GM21390 (cell line): Measurements from ENCODE around the gene COPZ2.
"Not testable (repeated sequence)": the region's sequence is repeated elsewhere in the genome, so short reads cannot be mapped to it uniquely, and the experiment has no call there.

Experiments
- ATAC-seq: cut with Tn5 transposase; IDR thresholded peaks from one replicate; pipeline ENCODE4 v1.9.1; 2021; ENCODE audit not compliant: unreplicated experiment

COPZ2 gene

DNA sequence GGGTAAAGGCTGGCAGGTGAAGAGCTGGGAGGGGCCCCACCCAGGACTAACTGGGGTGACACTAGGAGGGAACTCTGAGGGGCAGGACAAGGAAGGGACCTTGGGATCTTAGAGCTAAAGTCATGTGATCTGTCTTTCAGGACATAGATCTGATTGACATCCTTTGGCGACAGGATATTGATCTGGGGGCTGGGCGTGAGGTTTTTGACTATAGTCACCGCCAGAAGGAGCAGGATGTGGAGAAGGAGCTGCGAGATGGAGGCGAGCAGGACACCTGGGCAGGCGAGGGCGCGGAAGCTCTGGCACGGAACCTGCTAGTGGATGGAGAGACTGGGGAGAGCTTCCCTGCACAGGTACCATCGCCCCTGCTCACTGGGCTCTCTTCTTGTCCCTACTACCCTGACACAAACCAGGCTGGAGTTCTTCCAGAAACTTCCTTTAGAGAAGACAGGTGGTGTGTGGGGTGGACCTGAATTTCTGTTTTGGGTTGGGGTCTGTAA lies 18.7 kb upstream of the COPZ2 start:
- no peak for ATAC-seq

DNA sequence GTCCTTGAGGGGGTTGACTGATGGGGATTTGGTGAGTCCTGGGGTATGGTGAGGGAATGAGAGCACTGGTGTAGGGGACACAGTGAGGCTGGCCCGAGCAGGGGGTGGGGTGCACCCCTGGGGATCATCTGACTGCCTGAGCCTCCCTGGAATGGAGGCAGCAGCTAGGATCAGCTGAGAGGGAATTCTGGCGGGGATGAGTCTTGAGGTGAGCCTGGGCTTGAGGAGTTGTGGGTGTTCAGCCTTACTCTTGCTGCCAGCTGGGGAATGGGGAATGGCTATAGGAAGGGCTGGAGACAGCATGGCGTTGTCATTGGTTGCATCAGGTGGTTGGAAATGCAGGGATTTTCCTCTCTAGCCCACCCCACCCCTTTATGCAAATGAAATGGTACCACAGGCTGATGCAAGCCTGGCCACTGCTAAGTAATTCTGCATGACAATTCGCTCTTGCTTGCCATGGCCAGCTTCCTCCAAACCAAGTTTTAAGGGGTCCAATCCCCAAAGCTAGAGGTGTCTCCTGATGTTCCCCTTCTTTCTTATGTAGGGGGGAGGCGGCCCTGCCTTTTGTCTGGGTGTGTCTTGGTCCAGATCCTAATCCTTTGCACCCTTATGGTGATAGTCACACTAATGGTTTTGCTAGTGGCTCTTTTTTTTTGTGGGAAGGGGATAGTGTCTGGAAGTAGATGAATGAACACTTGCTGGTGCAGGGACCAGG lies 18.1 kb upstream of the COPZ2 start:
- peak; percentile 57 for ATAC-seq

DNA sequence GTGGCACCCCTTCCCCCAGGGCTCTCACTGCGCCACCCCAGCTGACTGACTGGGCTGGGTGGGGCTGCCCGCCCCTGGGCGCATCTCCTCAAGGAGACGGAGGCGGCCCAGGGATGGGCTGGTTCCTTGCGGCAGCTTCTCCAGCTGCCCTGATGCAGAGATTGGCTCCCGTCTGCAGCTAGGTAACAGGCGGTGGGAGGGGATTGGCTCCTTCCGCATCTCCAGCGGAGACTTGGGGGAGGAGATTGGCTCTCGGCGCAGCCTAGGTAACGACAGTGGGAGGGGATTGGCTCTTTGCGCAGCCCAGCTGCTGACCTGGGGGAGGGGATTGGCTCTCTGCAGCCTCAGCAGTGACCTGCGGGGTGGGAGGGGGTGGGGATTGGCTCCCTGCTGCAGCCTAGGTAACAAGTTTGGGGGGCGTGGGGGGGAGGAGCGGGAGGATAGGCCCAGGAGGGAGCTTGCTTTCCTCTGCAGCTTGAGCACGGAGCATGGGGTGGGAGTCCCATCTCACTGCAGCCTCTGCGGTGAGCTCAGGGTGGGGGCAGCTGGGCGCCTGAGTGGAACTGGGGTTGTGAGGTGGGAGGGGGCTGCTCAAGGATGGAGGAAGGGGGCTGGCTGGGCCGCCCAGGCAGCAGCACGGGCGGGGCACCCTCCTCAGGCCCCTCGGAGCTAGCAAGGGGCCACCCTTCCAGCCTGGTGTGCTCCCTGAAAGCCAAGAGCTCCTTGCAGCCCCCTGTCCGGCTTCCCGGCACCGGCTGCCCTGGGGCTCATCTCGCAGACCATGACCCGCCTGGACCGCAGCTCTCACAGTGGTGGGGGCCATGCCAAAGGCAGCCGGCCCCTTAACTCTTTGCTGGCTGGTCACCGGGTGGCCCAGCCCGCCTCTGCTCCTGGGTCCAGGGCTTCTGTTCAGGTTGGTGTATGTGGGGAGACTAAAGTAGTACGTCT lies 16.9 kb upstream of the COPZ2 start:
- ATAC-seq, result no peak

DNA sequence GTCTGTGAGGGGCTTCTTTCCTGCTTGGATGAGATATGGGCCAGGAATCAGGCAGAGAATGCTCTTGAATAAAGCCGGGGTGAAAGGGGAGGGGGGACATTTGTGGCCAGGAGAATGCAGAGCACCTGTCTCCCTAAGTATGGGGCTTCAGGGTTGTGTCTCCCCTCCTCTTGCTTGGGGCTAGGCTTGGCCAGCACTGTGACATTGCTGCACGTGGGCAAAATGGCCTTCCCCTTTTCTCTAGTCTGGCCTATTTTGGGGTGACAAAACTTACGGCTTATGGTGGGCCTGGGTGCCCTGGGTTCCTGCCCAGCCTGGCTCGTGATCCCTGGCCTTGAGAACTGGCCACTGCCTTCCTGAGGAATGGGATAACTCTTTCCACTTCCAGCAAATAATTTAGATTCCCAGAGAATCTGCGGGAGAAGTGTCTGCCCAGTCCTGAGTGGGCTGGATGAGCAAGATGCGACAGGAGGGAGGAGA lies 16.2 kb upstream of the COPZ2 start:
- ATAC-seq, result no peak

DNA sequence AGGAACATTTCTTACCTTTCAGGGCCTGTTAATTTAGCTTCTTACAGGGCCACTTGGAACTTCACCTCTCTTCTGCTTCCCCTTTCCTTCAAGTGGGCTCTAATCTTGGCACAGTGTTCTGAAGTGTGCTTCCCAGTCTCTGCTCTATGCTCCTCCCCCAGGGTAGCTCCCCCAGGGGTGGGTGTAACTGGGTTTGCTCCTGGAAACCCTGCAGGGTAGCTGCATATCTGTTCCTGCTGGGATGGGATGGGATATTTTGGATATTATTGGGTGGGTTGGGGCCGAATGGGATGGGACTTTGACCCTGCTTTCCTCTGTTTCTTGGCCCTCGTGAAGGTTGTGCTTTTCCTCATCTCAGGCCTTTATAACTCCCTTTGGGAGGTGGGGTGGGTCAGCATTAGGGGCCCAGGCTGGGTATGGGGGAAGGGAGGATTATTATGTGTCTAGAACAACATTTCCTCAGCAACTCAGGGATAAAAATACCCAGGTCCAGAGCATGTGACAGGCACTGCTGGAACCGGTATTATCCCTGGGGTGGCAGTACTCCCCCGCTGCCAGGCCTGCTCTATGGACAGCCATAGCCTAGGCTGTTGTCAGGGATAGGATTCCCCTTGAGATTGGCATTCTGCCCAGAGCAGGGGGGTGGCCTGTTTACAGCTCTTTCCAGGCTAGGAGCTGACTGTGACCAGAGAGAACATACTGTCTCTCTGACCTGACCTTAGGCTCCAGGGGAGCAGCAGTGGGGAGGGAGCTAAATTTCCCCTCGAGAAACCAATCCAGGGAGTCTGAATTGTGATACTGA lies 15.6 kb upstream of the COPZ2 start:
- ATAC-seq, result no peak

DNA sequence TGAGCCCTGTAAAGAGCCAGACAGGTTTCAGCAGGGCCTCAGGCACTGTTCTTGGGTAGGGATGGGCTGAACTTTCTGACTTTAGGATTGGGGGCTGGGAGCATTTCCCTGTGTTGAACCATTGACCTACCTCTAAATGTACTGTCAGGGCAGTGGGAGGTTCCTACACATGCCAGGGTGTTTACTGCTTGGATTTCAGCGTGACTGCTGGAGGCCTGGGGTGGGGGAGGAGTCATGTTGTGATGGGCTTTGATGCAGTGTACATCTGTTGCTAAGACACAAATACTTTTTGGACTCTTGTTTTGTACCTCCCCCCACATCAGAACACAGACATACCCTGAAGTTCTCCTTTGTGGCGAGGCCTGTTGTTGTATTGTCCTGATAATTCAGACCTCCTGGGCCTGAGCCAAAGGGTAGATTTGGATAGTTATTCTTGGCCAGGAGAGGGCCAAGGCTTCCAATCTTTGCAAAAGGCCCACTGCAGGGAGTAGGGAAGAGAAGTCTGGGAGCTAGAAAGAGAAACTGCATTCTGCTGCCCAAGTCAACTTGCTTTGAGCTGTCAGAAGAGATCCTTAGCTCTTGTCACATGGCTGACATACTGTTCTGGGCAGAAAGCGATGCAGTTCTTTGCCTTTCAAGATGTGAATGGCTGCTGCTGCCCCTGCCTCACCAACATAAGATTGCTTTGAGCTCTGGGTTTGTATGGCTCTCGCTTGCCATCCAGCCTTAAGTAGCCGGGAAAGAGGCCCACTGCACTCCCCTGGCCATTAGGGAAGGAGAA lies 14.3 kb upstream of the COPZ2 start:
- no peak for ATAC-seq

DNA sequence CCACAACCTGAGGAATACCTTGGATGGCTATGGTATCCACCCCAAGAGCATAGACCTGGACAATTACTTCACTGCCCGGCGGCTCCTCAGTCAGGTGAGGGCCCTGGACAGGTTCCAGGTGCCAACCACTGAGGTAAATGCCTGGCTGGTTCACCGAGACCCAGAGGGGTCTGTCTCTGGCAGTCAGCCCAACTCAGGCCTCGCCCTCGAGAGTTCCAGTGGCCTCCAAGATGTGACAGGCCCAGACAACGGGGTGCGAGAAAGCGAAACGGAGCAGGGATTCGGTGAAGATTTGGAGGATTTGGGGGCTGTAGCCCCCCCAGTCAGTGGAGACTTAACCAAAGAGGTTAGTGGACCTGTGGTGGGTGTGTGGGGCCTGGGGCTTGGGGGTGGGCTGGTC lies 13.7 kb upstream of the COPZ2 start:
- no peak for ATAC-seq

DNA sequence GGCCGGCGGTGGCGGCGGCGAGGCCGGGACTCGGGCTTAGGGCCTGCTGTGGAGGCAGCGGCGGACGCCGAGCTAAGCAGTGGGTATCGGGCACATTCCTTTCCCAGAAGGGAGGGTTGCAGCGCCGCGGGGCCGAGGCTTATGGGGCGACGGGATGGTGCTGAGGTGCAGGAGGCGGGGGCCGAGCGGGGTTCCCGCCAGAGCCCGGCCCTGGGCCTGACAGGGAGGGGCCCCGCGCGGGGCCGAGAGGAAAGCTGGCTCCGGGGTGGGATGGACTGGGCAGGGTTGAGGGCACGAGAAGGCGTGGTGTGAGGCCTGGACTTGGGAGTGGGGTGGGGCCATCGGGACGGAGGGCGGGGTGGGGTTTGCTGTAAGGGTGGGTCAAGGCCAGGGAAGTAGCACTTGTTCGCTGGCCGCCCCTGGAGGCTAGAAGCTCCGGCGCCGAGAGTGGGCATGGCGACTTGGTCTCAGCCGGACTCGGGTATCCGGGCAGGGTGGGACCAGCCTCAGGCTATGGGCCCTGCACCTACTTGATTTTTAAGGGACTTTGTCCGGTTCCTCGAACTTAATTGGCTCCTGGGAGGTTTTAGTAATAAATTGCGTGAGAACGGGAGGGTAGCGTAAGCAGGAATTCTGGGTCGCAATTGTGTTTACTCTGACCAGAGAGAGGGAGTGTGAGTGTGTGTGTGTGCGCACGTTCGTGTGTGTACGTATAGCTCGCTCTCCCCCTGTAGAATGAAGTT lies 11.0 kb upstream of the COPZ2 start:
- ATAC-seq, result peak; percentile 41

DNA sequence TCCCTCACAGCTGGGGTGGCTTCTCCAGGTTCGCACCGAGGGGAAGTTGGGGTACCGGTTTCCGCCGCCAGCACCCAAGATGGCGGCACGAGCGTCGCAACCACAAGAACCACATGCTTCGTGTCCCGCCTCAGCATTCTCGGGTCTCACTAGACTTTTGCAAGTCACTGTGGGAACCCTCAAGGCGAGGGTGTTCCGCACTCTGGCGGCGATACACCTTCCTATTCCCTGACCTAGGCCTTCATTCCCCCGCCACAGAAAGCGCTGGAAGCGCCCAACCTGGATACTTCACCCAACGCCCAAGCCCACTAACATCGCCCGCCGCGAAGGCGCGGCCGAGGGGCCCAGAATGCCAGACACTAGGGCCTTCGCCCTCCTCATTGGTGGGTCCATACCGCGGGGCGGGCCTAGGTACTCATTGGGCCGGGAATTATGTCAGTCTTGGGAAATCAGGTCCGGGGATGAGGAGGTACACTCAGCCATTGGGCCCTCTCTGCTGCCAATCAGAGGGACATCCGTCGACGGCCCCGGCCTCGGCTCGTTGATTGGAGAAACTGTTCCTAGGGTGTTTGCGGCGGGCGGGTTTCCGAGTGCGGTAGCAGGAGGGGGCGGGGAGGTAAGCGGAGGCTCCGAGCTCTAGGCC lies 10.3 kb upstream of the COPZ2 start, which contains the start of gene NFE2L1:
Gene NFE2L1, plus strand, starts transcription at position 619 of the 643 bp plus-strand sequence. CDS start 2,760 bp downstream, outside the sequence.
- ATAC-seq, result peak; percentile 89

DNA sequence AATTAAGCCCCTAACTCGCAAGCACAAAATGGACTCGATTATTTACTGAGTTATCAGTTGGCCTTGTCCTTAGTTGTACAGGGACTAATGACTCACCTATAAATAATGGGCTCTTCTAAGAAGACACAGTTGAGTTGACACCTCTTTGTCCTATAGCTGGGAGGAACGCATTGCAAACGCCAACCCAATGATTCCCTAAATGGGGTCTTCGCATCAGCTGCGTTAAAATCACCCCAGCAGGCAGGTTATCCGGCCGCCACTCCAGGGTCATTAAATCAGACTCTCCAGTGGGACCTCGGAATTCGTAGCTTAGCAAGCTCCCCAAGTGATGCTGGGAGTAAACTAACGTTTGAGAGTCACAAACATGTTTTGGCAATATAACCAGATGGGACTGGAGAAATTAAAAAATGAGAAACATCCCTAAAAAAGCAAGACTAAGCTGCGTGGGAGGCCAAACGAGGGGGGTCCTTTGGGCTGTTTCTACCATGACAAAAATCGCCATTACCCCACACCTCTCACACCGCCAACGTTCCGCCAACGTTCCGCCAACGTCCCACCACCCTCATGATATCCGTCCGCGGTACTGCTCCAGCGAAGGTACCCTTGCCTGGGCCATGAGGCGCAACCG lies 9.6 kb upstream of the COPZ2 start:
- no peak for ATAC-seq

DNA sequence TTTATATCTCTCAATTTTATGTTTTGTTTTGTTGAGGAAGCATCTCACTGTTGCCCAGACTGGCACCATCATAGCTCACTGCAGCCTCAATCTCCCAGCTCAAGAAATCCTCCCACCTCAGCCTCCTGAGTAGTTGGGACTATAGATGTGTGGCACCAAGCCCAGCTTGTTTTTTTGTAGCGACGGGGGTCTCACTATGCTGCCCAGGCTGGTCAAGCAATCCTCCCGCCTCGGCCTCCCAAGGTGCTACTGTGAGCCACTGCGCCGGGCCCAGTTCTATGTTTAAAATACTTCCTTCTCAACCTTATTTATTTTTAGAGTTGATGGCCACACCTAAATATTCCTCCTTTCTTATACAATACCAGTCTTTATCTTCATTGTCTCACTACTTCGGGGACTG lies 8.7 kb upstream of the COPZ2 start:
- no peak for ATAC-seq

DNA sequence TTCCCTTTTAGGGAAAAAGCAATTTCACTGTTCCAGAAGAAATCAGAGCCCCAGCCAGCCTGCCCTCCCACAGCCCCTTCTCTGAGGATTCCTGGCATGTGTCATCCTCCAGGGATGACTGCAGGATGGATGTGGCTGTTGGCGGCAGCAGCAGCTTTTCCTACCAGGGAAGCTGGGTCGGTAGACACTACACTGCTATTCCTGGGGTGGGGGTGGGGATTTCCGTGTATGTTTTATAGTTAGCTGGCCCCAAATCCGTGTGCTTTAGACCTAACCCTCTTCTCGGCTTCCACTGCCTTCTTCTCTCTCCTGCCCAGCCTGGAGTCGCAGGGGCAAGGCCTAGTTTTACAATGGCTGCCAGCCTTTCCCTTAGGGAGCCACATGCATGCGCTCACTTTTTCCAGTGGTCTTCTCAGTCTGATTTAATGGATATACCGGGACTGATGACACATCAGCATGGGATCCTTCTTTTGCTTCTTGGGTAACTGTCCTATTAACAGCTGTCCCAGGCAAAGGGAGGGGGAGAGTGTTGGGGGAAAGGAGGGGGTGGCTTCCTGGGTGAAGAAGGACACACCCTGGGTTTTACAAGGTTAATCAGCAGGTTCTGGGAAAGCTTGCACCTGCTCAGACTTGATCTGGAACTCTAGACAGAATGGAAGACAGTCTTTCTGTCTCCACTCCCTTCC lies 7.9 kb upstream of the COPZ2 start:
- ATAC-seq, result no peak

DNA sequence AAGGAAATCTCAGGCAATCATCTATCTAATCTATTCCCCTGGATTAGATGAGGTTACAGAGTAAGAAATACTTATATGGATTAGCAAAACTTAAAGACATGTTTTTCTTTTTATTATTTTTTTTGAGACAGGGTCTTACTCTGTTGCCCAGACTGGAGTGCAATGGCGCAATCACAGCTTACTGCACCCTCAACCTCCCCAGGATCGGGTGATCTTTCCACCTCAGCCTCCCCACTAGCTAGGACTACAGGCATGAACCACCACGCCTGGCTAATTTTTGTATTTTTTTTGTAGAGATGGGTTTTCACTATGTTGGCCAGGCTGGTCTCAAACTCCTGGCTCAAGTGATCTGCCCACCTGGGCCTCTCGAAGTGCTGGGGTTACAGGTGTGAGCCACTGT lies 7.3 kb upstream of the COPZ2 start:
- ATAC-seq, result no peak

DNA sequence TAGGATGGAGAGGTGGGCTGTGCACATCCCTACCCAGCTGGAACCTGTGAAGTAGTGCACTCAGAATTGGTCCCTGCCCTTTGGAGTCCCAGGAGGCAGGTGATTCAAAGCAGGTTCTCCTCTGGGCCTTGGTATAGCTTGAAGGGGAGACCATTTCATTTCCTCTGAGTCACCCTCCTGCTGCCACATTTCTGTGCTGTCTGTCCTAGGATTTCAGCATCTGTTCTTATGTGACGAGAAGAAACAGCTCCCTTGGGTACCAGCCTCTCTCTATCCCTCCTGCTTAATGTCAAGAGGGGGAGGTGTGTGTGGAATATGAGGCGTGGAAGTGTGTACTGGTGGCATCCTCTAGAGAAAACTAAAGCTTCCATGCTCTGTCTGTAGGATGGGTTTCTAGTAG lies 5.6 kb upstream of the COPZ2 start:
- no peak for ATAC-seq

DNA sequence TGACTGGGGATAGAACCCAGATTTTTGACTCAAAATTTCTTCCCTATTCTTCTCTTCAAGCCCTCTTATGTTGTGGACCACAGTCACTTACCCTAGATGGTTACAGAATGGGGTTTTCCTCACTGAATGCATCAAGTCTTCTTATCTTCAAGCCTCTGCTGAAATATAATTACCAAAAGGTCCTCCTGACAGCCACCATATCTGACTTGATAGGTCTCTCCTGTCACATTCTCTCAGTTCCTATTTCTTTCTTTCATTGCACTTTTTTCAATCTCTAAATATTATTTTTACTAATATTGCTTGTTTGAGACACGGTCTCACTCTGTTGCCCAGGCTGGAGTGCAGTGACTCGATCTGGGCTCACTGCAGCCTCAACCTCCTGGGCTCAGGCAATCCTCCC lies 1.1 kb upstream of the COPZ2 start:
- ATAC-seq, result no peak

DNA sequence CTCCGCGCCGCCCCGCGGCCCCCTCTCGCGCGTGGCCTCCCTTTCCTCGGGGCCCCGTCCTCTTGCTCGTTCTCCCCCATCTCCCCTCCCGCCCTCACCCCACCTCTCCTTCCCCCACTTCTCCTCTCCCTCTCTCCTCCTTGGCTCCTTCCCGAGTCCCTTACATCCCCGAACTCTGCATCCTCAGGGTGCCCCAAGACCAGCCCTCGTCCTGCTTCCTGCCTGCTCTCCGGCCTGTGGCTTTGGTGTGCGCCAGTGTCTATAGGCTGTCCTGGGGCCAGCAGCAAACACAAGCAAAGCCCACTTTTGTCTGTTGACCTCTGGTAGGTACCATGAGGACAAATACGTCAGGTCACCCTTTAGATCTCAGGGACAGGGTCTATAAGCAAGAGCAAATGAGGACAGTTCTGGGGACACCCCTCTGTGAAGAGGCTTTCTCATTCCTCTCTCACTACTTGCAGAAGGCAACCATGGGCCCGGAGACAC lies 284 bp upstream of the COPZ2 start:
- no peak for ATAC-seq

DNA sequence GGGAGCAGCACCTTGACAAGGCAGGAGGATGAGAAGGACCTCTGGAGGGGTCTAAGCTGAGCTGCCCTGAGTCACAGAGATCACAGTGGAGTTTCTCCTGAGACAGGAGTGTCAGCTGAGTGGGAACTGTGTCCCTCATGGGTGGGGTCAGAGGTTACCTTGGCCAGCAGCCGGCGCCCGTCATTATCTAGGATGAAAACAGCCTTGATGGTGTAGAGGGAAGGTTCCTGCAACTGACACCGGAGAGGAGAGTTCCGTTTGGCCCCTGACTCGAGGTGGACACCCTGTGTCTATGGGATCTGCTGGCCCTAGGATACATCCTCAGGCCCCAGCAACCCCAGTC lies 933 bp downstream of the COPZ2 start:
- no peak for ATAC-seq

DNA sequence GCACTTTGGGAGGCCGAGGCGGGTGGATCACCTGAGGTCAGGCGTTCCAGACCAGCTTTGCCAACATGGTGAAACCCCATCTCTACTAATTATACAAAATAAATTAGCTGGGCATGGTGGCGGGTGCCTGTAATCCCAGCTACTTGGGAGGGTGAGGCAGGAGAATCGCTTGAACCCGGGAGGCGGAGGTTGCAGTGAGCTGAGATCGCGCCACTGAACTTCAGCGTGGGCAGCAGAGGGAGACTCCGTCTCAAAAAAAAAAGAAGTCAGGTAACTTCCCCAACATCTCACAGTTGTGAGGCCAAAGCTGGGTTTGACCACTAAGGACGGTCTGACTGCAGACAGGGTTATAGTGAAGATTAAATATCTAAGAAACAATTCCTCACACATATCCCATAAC lies 2.9 kb downstream of the COPZ2 start:
- ATAC-seq, result not testable (repeated sequence)
